Esophagus muscularis mucosa (tissue), 4 donors: ENCODE data around the gene CASTOR1.

Source experiments
- CTCF ChIP-seq, 3 experiments: fragments of 200-600 bp in 2 of 3; fragments of 450-650 bp in 1 of 3; sonication (generic) in 2 of 3; IDR thresholded peaks; one replicate each; pipeline ENCODE4 v1.5.1; 2017 to 2019; ENCODE audit warnings: antibody characterized with exemption in 3 of 3, mild to moderate bottlenecking in 2 of 3, moderate library complexity in 1 of 3
- EP300 ChIP-seq: sonication (generic); formaldehyde crosslinking; IDR thresholded peaks from one replicate; pipeline ENCODE4 v1.6.1; 2017; ENCODE audit warnings: antibody characterized with exemption
- POLR2A ChIP-seq: fragments of 450-650 bp; IDR thresholded peaks from one replicate; pipeline ENCODE4 v1.6.1; 2017; ENCODE audit warnings: antibody characterized with exemption, moderate library complexity, mild to moderate bottlenecking, low read depth
- POLR2AphosphoS5 ChIP-seq, 2 donors: sonication (generic); formaldehyde crosslinking; IDR thresholded peaks; one replicate each; pipeline ENCODE4 v1.6.1; 2017; ENCODE audit warnings: antibody characterized with exemption in 2 of 2

GRCh38 chr22:30239488-30240405, 49.6 kb downstream of the CASTOR1 start:
- TF ChIP-seq CTCF (IDR thresholded peaks at IDR 0.05): no peak
- TF ChIP-seq POLR2AphosphoS5 (IDR thresholded peaks at IDR 0.05): no peak
- TF ChIP-seq POLR2A: no peak
- no peak for TF ChIP-seq EP300
